HCT116 (cell line): ENCODE measurements around the gene ERBB4. TPM values are rescaled to one million over a fixed set of nuclear protein-coding genes. Genes with fewer than 3 reads are reported as not detected.

Experiments
- ATAC-seq: fragments of 200-7000 bp; cut with Tn5 transposase; 2 replicates; pipeline ENCODE4 v1.9.1; 2020; ENCODE audit warnings: mild to moderate bottlenecking, moderate library complexity
- BruUV-seq: library from RNA; stranded (reverse); fragments of 400-500 nt; replicated peaks from 2 replicates; lab custom pipeline; 2021; lab: Mats Ljungman, UMichigan
- CTCF ChIA-PET: fragments of 300-600 bp; sonication (Branson Sonifier 250); formaldehyde crosslinking; loops from one replicate; lab custom pipeline; 2021; ENCODE audit warnings: antibody characterized with exemption; lab: Charles Lee
- POLR2A ChIA-PET: fragments of 300-600, 350-600 bp; sonication (Branson Sonifier 250); formaldehyde crosslinking; loops from one replicate; lab custom pipeline; 2021; ENCODE audit warnings: antibody characterized with exemption; lab: Charles Lee
- RAD21 ChIA-PET, 2 experiments: fragments of 300-600 bp; sonication (Branson Sonifier 250); formaldehyde crosslinking; loops; one replicate each; lab custom pipeline; 2023; ENCODE audit warnings: low total read pairs in 2 of 2; ENCODE audit not compliant: uncharacterized antibody in 2 of 2, unreplicated experiment in 2 of 2, low non-redundant PET in 1 of 2; lab: Charles Lee
- DNase-seq: peaks from one replicate; pipeline ENCODE4 v3.0.0-alpha.2; 2010; ENCODE audit warnings: low read depth, low spot score
- H2AFZ ChIP-seq: fragments of 200-600 bp; shearing (Covaris generic), sonication (generic); 2 replicates; pipeline ENCODE4 v1.6.1; 2017; ENCODE audit warnings: low read depth, mixed run types, mixed read lengths, antibody characterized with exemption, low read length; ENCODE audit not compliant: poor library complexity, severe bottlenecking
- H3K27ac ChIP-seq: 2 replicates; pipeline ENCODE4 v1.5.1; 2012; ENCODE audit warnings: low read depth, low read length
- H3K27me3 ChIP-seq: fragments of 200-600 bp; sonication (generic); 2 replicates; pipeline ENCODE4 v1.6.1; 2016; ENCODE audit warnings: mixed run types, low read length, mixed read lengths; ENCODE audit not compliant: insufficient read depth
- H3K36me3 ChIP-seq, 2 experiments: fragments of 200-500 bp in 1 of 2; fragments of 200-600 bp in 1 of 2; sonication (Bioruptor generic) in 1 of 2; sonication (generic) in 1 of 2; 2 replicates each; pipeline versions ENCODE4 v1.5.1 to v1.6.1; 2014 to 2016; ENCODE audit warnings: low read length in 2 of 2, inconsistent platforms in 1 of 2, mixed read lengths in 1 of 2, mixed run types in 1 of 2; ENCODE audit not compliant: insufficient read depth in 2 of 2, control insufficient read depth in 1 of 2
- H3K4me1 ChIP-seq, 2 experiments: fragments of 200-600 bp in 1 of 2; sonication (generic) in 1 of 2; 2 replicates each; pipeline versions ENCODE4 v1.5.1 to v1.6.1; 2012 to 2017; ENCODE audit warnings: low read length in 2 of 2, inconsistent platforms in 1 of 2, mild to moderate bottlenecking in 1 of 2, mixed read lengths in 1 of 2, mixed run types in 1 of 2, moderate library complexity in 1 of 2; ENCODE audit not compliant: insufficient read depth in 2 of 2, control insufficient read depth in 1 of 2
- H3K4me2 ChIP-seq: fragments of 200-600 bp; sonication (generic); 2 replicates; pipeline ENCODE4 v1.6.1; 2017; ENCODE audit warnings: mixed run types, low read length, mixed read lengths
- H3K4me3 ChIP-seq, 2 experiments: fragments of 200-600 bp in 1 of 2; sonication (generic) in 1 of 2; replicated peaks in 1 of 2; 2 replicates each; pipeline ENCODE4 v1.5.1; 2011 to 2016; ENCODE audit warnings: low read length in 2 of 2, control low read depth in 1 of 2, low read depth in 1 of 2, mild to moderate bottlenecking in 1 of 2, mixed read lengths in 1 of 2, mixed run types in 1 of 2
- H3K79me2 ChIP-seq: fragments of 200-600 bp; sonication (generic); 2 replicates; pipeline ENCODE4 v1.6.1; 2017; ENCODE audit warnings: mild to moderate bottlenecking, mixed run types, low read length, moderate library complexity, mixed read lengths; ENCODE audit not compliant: insufficient read depth
- H3K9ac ChIP-seq: fragments of 200-600 bp; sonication (generic); 2 replicates; pipeline ENCODE4 v1.6.1; 2016; ENCODE audit warnings: low read length, mixed read lengths
- H3K9me2 ChIP-seq: fragments of 200-600 bp; sonication (generic), shearing (Covaris generic); 2 replicates; pipeline ENCODE4 v1.6.1; 2017; ENCODE audit warnings: mixed run types, mild to moderate bottlenecking, moderate library complexity; ENCODE audit not compliant: insufficient read depth
- H3K9me3 ChIP-seq, 2 experiments: fragments of 200-500 bp in 1 of 2; fragments of 200-600 bp in 1 of 2; sonication (Bioruptor generic) in 1 of 2; sonication (generic) in 1 of 2; 2 replicates each; pipeline ENCODE4 v1.6.1; 2014 to 2017; ENCODE audit warnings: low read length in 2 of 2, mixed read lengths in 2 of 2, inconsistent platforms in 1 of 2, low read depth in 1 of 2, mild to moderate bottlenecking in 1 of 2, mixed run types in 1 of 2, moderate library complexity in 1 of 2; ENCODE audit not compliant: control insufficient read depth in 1 of 2, insufficient read depth in 1 of 2
- H4K20me1 ChIP-seq: fragments of 200-600 bp; sonication (generic), shearing (Covaris generic); 2 replicates; pipeline ENCODE4 v1.6.1; 2017; ENCODE audit warnings: mixed run types, mild to moderate bottlenecking, moderate library complexity; ENCODE audit not compliant: insufficient read depth
- CEBPB ChIP-seq: IDR thresholded peaks from 2 replicates; pipeline ENCODE4 v1.6.1; 2012; ENCODE audit warnings: low read depth
- CTCF ChIP-seq, 3 experiments: fragments of 200-600 bp in 1 of 3; sonication (generic) in 1 of 3; IDR thresholded peaks in 2 of 3; conservative IDR thresholded peaks in 1 of 3; 2 replicates each; pipeline ENCODE4 v1.5.1; 2012 to 2017; ENCODE audit warnings: low read depth in 2 of 3, low read length in 2 of 3, antibody characterized with exemption in 1 of 3, borderline replicate concordance in 1 of 3, control low read depth in 1 of 3, mild to moderate bottlenecking in 1 of 3, mixed read lengths in 1 of 3, mixed run types in 1 of 3, moderate library complexity in 1 of 3; ENCODE audit not compliant: insufficient read depth in 1 of 3
- EGR1 ChIP-seq: IDR thresholded peaks from 2 replicates; pipeline ENCODE4 v1.6.1; 2012; ENCODE audit warnings: low read depth
- JUND ChIP-seq: IDR thresholded peaks from 2 replicates; pipeline ENCODE4 v1.6.1; 2012
- YY1 ChIP-seq: IDR thresholded peaks from 2 replicates; pipeline ENCODE4 v1.6.1; 2011; ENCODE audit warnings: low read length, low read depth, moderate library complexity, mild to moderate bottlenecking; ENCODE audit not compliant: insufficient replicate concordance; ENCODE audit errors: extremely low read depth
- ZBTB33 ChIP-seq: IDR thresholded peaks from 2 replicates; pipeline ENCODE4 v1.6.1; 2011; ENCODE audit warnings: mild to moderate bottlenecking, low read length, moderate library complexity; ENCODE audit not compliant: insufficient replicate concordance; ENCODE audit errors: extremely low read depth
- intact Hi-C: fragments of 100-400 bp; cut with micrococcal nuclease; formaldehyde crosslinking; loops from 2 replicates; pipeline ENCODE4 v1.10.0; 2022
- total RNA-seq: library from RNA; stranded (reverse); gene quantifications from one replicate; pipeline ENCODE4 v1.2.1, GENCODE V29; 2021; ENCODE audit not compliant: unreplicated experiment

ERBB4 gene
- total RNA-seq, 1 experiment from 2014 or later: 0.10 TPM

- Histone ChIP-seq H3K4me1 (no peaks in the 10 kb centered on the region), H3K9me2 (no peaks in the 10 kb centered on the region), H3K27ac (no peak overlapping the region), H2AFZ (no peak overlapping the region), H4K20me1 (no peaks in the 10 kb centered on the region), H3K9ac (no peak overlapping the region), H3K79me2 (no peaks in the 10 kb centered on the region), H3K4me2 (no peak overlapping the region), H3K9me3 (no peaks in the 10 kb centered on the region), H3K36me3 (no peaks in the 10 kb centered on the region), H3K27me3 (no peaks in the 10 kb centered on the region), H3K4me3 (no peak overlapping the region)
- ChIA-PET POLR2A (no interaction called here), RAD21 (no interaction called here), CTCF (no interaction called here)
- DNase-seq (no peak), ATAC-seq (no peak)
- intact Hi-C loops: no loop called here
- TF ChIP-seq JUND (no peak), CEBPB (no peak)
- no TSS peak for BruUV-seq
Measured at GRCh38 chr2:211860224-211860623, 678.4 kb downstream of the ERBB4 start.

- intact Hi-C loops: no loop called here
- Histone ChIP-seq H3K9ac (no peak overlapping the region), H3K79me2 (no peaks in the 10 kb centered on the region), H3K4me1 (no peaks in the 10 kb centered on the region), H3K36me3 (no peaks in the 10 kb centered on the region), H3K27me3 (no peaks in the 10 kb centered on the region), H2AFZ (no peak overlapping the region), H4K20me1 (no peaks in the 10 kb centered on the region), H3K9me2 (no peaks in the 10 kb centered on the region), H3K4me2 (no peak overlapping the region), H3K4me3 (no peak overlapping the region), H3K27ac (no peak overlapping the region), H3K9me3 (no peaks in the 10 kb centered on the region)
- POLR2A ChIA-PET: no interaction called here
- DNase-seq (no peak), ATAC-seq (no peak)
- RAD21 ChIA-PET: no interaction called here
- CTCF ChIA-PET: no interaction called here
- TF ChIP-seq EGR1: no peak
- TF ChIP-seq CTCF (IDR thresholded peaks at IDR 0.05 in 2 of 3, conservative IDR thresholded peaks at IDR 0.05 in 1 of 3; ENCODE audit: borderline replicate concordance in 1 of 3, insufficient read depth in 1 of 3, low read depth in 2 of 3, low read length in 2 of 3): peak in 2 of 3 experiments; percentile 13 to 35; a peak in 2 of 6 replicates
- TF ChIP-seq YY1: no peak
- no peak for TF ChIP-seq ZBTB33
- TF ChIP-seq CEBPB: no peak
- no TSS peak for BruUV-seq
Measured at GRCh38 chr2:211854832-211855231, 683.8 kb downstream of the ERBB4 start.
